A549 (cell line): ENCODE measurements around the gene PIK3CB. TPM values are rescaled to one million over a fixed set of nuclear protein-coding genes. Genes with fewer than 3 reads are reported as not detected.

Experiments
- ATAC-seq, 2 experiments: fragments of 200-7000 bp in 1 of 2; fragments of >200 bp in 1 of 2; cut with Nextera tagmentation in 1 of 2; cut with Tn5 transposase in 1 of 2; 3 replicates each; pipeline versions ENCODE4 v1.8.0 to v1.9.1; 2018 to 2020; ENCODE audit warnings: mild to moderate bottlenecking in 1 of 2, moderate library complexity in 1 of 2
- CTCF ChIA-PET: fragments of 300-600 bp; sonication (Branson Sonifier 250); formaldehyde crosslinking; extraction: SDS; loops from one replicate; lab custom pipeline; 2021; ENCODE audit warnings: antibody characterized with exemption, inconsistent platforms; lab: Yijun Ruan, JAX
- POLR2A ChIA-PET: fragments of 350-600 bp; formaldehyde crosslinking; extraction: SDS; loops from one replicate; lab custom pipeline; 2021; ENCODE audit warnings: antibody characterized with exemption, inconsistent platforms; lab: Yijun Ruan, JAX
- DNase-seq, 2 experiments: peaks; one replicate each; pipeline versions ENCODE4 v3.0.0 to v3.0.0-alpha.2; 2011 to 2016; ENCODE audit warnings: low read depth in 1 of 2, low spot score in 1 of 2
- FAIRE-seq: peaks from 2 replicates; lab custom pipeline; 2011; peaks lifted over from hg19 to GRCh38; lab: Jason Lieb, UNC
- H3K27ac ChIP-seq, 2 experiments: fragments of >200 bp; sonication (Bioruptor Twin); formaldehyde crosslinking; 3 replicates each; pipeline ENCODE4 v1.5.1; 2016 to 2017
- H3K4me1 ChIP-seq: fragments of >200 bp; sonication (Bioruptor Twin); formaldehyde crosslinking; 3 replicates; pipeline ENCODE4 v1.6.1; 2016
- H3K4me2 ChIP-seq: fragments of >200 bp; sonication (Bioruptor Twin); formaldehyde crosslinking; 3 replicates; pipeline ENCODE4 v1.6.1; 2016
- H3K4me3 ChIP-seq: fragments of >200 bp; sonication (Bioruptor Twin); formaldehyde crosslinking; 3 replicates; pipeline ENCODE4 v1.5.1; 2016
- H3K9me3 ChIP-seq: fragments of >200 bp; sonication (Bioruptor Twin); formaldehyde crosslinking; 3 replicates; pipeline ENCODE4 v1.6.1; 2016
- BCL3 ChIP-seq: fragments of >200 bp; sonication (Bioruptor Twin); formaldehyde crosslinking; IDR thresholded peaks from 3 replicates; pipeline ENCODE4 v1.6.1; 2016
- BHLHE40 ChIP-seq: IDR thresholded peaks from 2 replicates; pipeline ENCODE4 v1.6.1; 2012; ENCODE audit warnings: low read depth, low read length, inconsistent platforms
- CBX8 ChIP-seq: fragments of 200-600 bp; sonication (generic); IDR thresholded peaks from 2 replicates; pipeline ENCODE4 v1.6.1; 2016
- CEBPB ChIP-seq, 2 experiments: fragments of >200 bp in 1 of 2; sonication (Bioruptor Twin) in 1 of 2; formaldehyde crosslinking in 1 of 2; IDR thresholded peaks; 2 replicates each; pipeline ENCODE4 v1.6.1; 2012 to 2016
- EHF ChIP-seq: fragments of 250-450 bp; sonication (Bioruptor Pico); IDR thresholded peaks from 2 replicates; pipeline ENCODE4 v1.5.0; 2020; ENCODE audit warnings: mild to moderate bottlenecking
- EHMT2 ChIP-seq: fragments of 200-600 bp; sonication (generic); IDR thresholded peaks from 2 replicates; pipeline ENCODE4 v1.6.1; 2016; ENCODE audit warnings: antibody characterized with exemption, low read depth, mild to moderate bottlenecking, moderate library complexity
- ELK1 ChIP-seq: fragments of 150-350 bp; IDR thresholded peaks from 2 replicates; pipeline ENCODE4 v1.6.1; 2014; ENCODE audit warnings: low read depth, mild to moderate bottlenecking, low read length
- FOSB ChIP-seq: fragments of 250-450 bp; sonication (Bioruptor Pico); IDR thresholded peaks from 2 replicates; pipeline ENCODE4 v1.5.0; 2020; ENCODE audit warnings: mild to moderate bottlenecking, moderate library complexity
- FOSL2 ChIP-seq, 2 experiments: fragments of 450-650 bp in 1 of 2; fragments of >200 bp in 1 of 2; sonication (Bioruptor Twin) in 1 of 2; formaldehyde crosslinking; IDR thresholded peaks; 2 replicates each; pipeline versions ENCODE4 v1.5.0 to v1.6.1; 2016 to 2020; ENCODE audit warnings: mild to moderate bottlenecking in 1 of 2, moderate library complexity in 1 of 2
- HES2 ChIP-seq: fragments of >200 bp; sonication (Bioruptor Twin); formaldehyde crosslinking; IDR thresholded peaks from 2 replicates; pipeline ENCODE4 v1.6.1; 2016
- KDM1A ChIP-seq: fragments of 200-600 bp; sonication (generic); IDR thresholded peaks from 2 replicates; pipeline ENCODE4 v1.6.1; 2016; ENCODE audit warnings: low read depth, mild to moderate bottlenecking
- KDM5A ChIP-seq: fragments of 200-600 bp; sonication (generic); IDR thresholded peaks from 2 replicates; pipeline ENCODE4 v1.6.1; 2016; ENCODE audit warnings: antibody characterized with exemption, mild to moderate bottlenecking
- NPAS2 ChIP-seq: fragments of 250-450 bp; sonication (Bioruptor Pico); IDR thresholded peaks from 2 replicates; pipeline ENCODE4 v1.8.0; 2022; ENCODE audit warnings: mild to moderate bottlenecking, moderate library complexity, borderline replicate concordance
- NR3C1 ChIP-seq: fragments of >200 bp; sonication (Bioruptor Twin); formaldehyde crosslinking; IDR thresholded peaks from 3 replicates; pipeline ENCODE4 v1.6.1; 2017
- POLR2A ChIP-seq: IDR thresholded peaks from 2 replicates; pipeline ENCODE4 v1.6.1; 2012; ENCODE audit warnings: mild to moderate bottlenecking, low read length
- POLR2AphosphoS2 ChIP-seq: conservative IDR thresholded peaks from 2 replicates; pipeline ENCODE4 v1.6.1; 2012; ENCODE audit warnings: low read length, improper control_type of control experiment, inconsistent platforms
- SMC3 ChIP-seq: fragments of >200 bp; sonication (Bioruptor Twin); formaldehyde crosslinking; IDR thresholded peaks from 3 replicates; pipeline ENCODE4 v1.6.1; 2018; ENCODE audit warnings: inconsistent platforms
- TP53 ChIP-seq: fragments of 250-450 bp; sonication (Bioruptor Pico); IDR thresholded peaks from 2 replicates; pipeline ENCODE4 v1.5.0; 2021; ENCODE audit warnings: mild to moderate bottlenecking, moderate library complexity
- USF2 ChIP-seq: fragments of 450-650 bp; IDR thresholded peaks from 2 replicates; pipeline ENCODE4 v1.6.1; 2014; ENCODE audit warnings: antibody characterized with exemption
- ZC3H11A ChIP-seq: fragments of 450-650 bp; IDR thresholded peaks from 2 replicates; pipeline ENCODE4 v1.6.1; 2014; ENCODE audit warnings: antibody characterized with exemption, mild to moderate bottlenecking
- ZSCAN20 ChIP-seq: fragments of 250-450 bp; sonication (Bioruptor Pico); IDR thresholded peaks from 2 replicates; pipeline ENCODE4 v1.8.0; 2022; ENCODE audit warnings: mild to moderate bottlenecking, moderate library complexity
- WGBS: methylation state at CpG from one replicate; pipeline ENCODE4 v1.1.6; 2017; ENCODE audit errors: missing lambda C conversion rate; 5-methylcytosine and 5-hydroxymethylcytosine counted together
- polyA plus RNA-seq, 4 experiments: library from polyadenylated mRNA; depleted of rRNA in 3 of 4; stranded (reverse); fragments of >200 nt; fragmentation: RNase III in 1 of 4; extraction: RNeasy Plus Mini Kit Qiagen cat#74134 plus additional on column Dnase treatment in 1 of 4; gene quantifications; 2 replicates in 3 of 4; 3 replicates in 1 of 4; pipeline ENCODE4 v1.2.3, GENCODE V29; 2011 to 2017

PIK3CB gene
- polyA plus RNA-seq, 2 of the 4 experiments (the other 2 are of a cell fraction), result 20.7 to 23.3 TPM

GRCh38 chr3:138799822-138800221 lies 34.9 kb downstream of the PIK3CB start:
- H3K9me3 ChIP-seq, result no peaks in the 10 kb centered on the region
- CTCF ChIA-PET, result no interaction called here
- TF ChIP-seq ZSCAN20 (CRISPR knock-in tag) (no peak), POLR2A (no peak), NPAS2 (no peak), ZC3H11A (no peak), BCL3 (no peak), SMC3 (no peak), USF2 (no peak), NR3C1 (no peak), TP53 (CRISPR knock-in tag) (no peak), ELK1 (no peak), CEBPB (IDR thresholded peaks at IDR 0.05) (no peak), CBX8 (no peak), FOSB (CRISPR knock-in tag) (no peak), KDM5A (no peak)
- TF ChIP-seq, all 56 proteins: peak for 0

GRCh38 chr3:138797508-138798038 lies 37.2 kb downstream of the PIK3CB start:
- WGBS, result 97% methylated on average over 1 of the region's 1 CpG
- FAIRE-seq, result no peak
- CTCF ChIA-PET, result interaction anchor here (1.1 to 2.8 kb wide), 3 partner anchors 10 to 318 kb away, joined by 4 to 12 read pairs (median 4); no protein-coding TSS in a partner anchor

More at GRCh38 chr3:138799822-138800221, 34.9 kb downstream of the PIK3CB start:
- ATAC-seq (no peak), FAIRE-seq (no peak), DNase-seq (no peak)
- no peak overlapping the region for H3K4me2 ChIP-seq
- no peak overlapping the region for H3K4me3 ChIP-seq
- H3K4me1 ChIP-seq, result no peaks in the 10 kb centered on the region
- POLR2A ChIA-PET, result no interaction called here
- WGBS, result 90% methylated on average over 3 of the region's 3 CpGs
- no peak overlapping the region; a peak in 1 of 6 replicates for H3K27ac ChIP-seq

More at GRCh38 chr3:138797508-138798038, 37.2 kb downstream of the PIK3CB start:
- Histone ChIP-seq H3K9me3 (no peaks in the 10 kb centered on the region), H3K4me1 (no peaks in the 10 kb centered on the region), H3K4me2 (no peak overlapping the region), H3K4me3 (no peak overlapping the region)
- ATAC-seq, result no peak
- POLR2A ChIA-PET, result interaction anchor here (1.6 kb wide), 1 partner anchor 26 kb away, joined by 3 read pairs; no protein-coding TSS in a partner anchor
- TF ChIP-seq CBX8 (no peak), EHMT2 (no peak), ELK1 (no peak), FOSL2 (IDR thresholded peaks at IDR 0.05) (no peak), FOSL2 (CRISPR knock-in tag; IDR thresholded peaks at IDR 0.05) (no peak), POLR2A (no peak), HES2 (no peak), KDM1A (no peak), EHF (no peak), SMC3 (no peak), NR3C1 (no peak), FOSB (CRISPR knock-in tag) (no peak), BHLHE40 (no peak), POLR2AphosphoS2 (no peak)
- TF ChIP-seq, all 56 proteins: peak for 0
- DNase-seq, result no peak
- H3K27ac ChIP-seq, result no peak overlapping the region
